ENCODE measurements around the gene ELMO1. TPM values are rescaled to one million over a fixed set of nuclear protein-coding genes. Genes with fewer than 3 reads are reported as not detected.
A peak's percentile ranks its signal among the peaks of the same experiment; 100 is the strongest.

The ELMO1 gene
- total RNA-seq, 1 donor from 2014 or later: 60.1 TPM

GRCh38 chr7:36865019-36865418 lies 583.6 kb downstream of the ELMO1 start:
- H3K27me3 ChIP-seq (ENCODE audit: low read depth): no peaks in the 10 kb centered on the region
- TF ChIP-seq CTCF (IDR thresholded peaks at IDR 0.05): no peak
- intact Hi-C loops (cut with DNase I): no loop called here
- peak; percentile 42 to 46 for ATAC-seq
- no peak overlapping the region for H3K27ac ChIP-seq
- DNase-seq: no peak
- no peaks in the 10 kb centered on the region for H3K9me3 ChIP-seq
- H3K4me3 ChIP-seq: no peak overlapping the region
- H3K36me3 ChIP-seq: peaks cover 29% of the 10 kb centered on the region
- no peaks in the 10 kb centered on the region for H3K4me1 ChIP-seq

GRCh38 chr7:36863901-36864701 lies 584.6 kb downstream of the ELMO1 start:
- H3K27ac ChIP-seq: no peak overlapping the region
- intact Hi-C loops (cut with DNase I): no loop called here
- no peak overlapping the region for H3K4me3 ChIP-seq
- DNase-seq (no peak), ATAC-seq (peak; percentile 60 to 68)
- H3K9me3 ChIP-seq: no peaks in the 10 kb centered on the region
- no peaks in the 10 kb centered on the region for H3K27me3 ChIP-seq (ENCODE audit: low read depth)
- H3K4me1 ChIP-seq: no peaks in the 10 kb centered on the region
- H3K36me3 ChIP-seq: peaks cover 26% of the 10 kb centered on the region
- TF ChIP-seq CTCF (IDR thresholded peaks at IDR 0.05): no peak

GRCh38 chr7:36862771-36863261 lies 585.8 kb downstream of the ELMO1 start:
- Histone ChIP-seq H3K4me1 (no peaks in the 10 kb centered on the region), H3K27ac (no peak overlapping the region), H3K4me3 (no peak overlapping the region), H3K36me3 (peaks cover 27% of the 10 kb centered on the region), H3K27me3 (ENCODE audit: low read depth) (no peaks in the 10 kb centered on the region), H3K9me3 (no peaks in the 10 kb centered on the region)
- intact Hi-C loops (cut with DNase I): no loop called here
- ATAC-seq: no peak
- DNase-seq: no peak
- no peak for TF ChIP-seq CTCF (IDR thresholded peaks at IDR 0.05)

GRCh38 chr7:36861656-36862055 lies 587.0 kb downstream of the ELMO1 start:
- no peak for ATAC-seq
- no peak overlapping the region for H3K27ac ChIP-seq
- H3K27me3 ChIP-seq (ENCODE audit: low read depth): no peaks in the 10 kb centered on the region
- no peak for TF ChIP-seq CTCF (IDR thresholded peaks at IDR 0.05)
- no peak for DNase-seq
- peaks cover 27% of the 10 kb centered on the region for H3K36me3 ChIP-seq
- H3K4me1 ChIP-seq: no peaks in the 10 kb centered on the region
- no peak overlapping the region for H3K4me3 ChIP-seq
- intact Hi-C loops (cut with DNase I): no loop called here
- H3K9me3 ChIP-seq: no peaks in the 10 kb centered on the region

- H3K36me3 ChIP-seq: peaks cover 27% of the 10 kb centered on the region
- intact Hi-C loops (cut with DNase I): no loop called here
- no peak for DNase-seq
Observed at GRCh38 chr7:36860681-36861080, 588.0 kb downstream of the ELMO1 start.

More at GRCh38 chr7:36860681-36861080, 588.0 kb downstream of the ELMO1 start:
- no peaks in the 10 kb centered on the region for H3K9me3 ChIP-seq
- H3K4me1 ChIP-seq: no peaks in the 10 kb centered on the region
- H3K4me3 ChIP-seq: no peak overlapping the region
- H3K27me3 ChIP-seq (ENCODE audit: low read depth): no peaks in the 10 kb centered on the region
- TF ChIP-seq CTCF (IDR thresholded peaks at IDR 0.05): no peak
- ATAC-seq: no peak
- H3K27ac ChIP-seq: no peak overlapping the region

All from lower lobe of right lung (tissue), 2 donors.